Measurements from ENCODE around the gene TFAP2C. TPM values are rescaled to one million over a fixed set of nuclear protein-coding genes. Genes with fewer than 3 reads are reported as not detected.

TFAP2C gene
- total and polyA plus RNA-seq, 9 of the 15 experiments (the other 6 are each of a cell fraction or from before 2014, with no cell fraction given), result 0.03 to 0.04 TPM; not detected in 7

DNA sequence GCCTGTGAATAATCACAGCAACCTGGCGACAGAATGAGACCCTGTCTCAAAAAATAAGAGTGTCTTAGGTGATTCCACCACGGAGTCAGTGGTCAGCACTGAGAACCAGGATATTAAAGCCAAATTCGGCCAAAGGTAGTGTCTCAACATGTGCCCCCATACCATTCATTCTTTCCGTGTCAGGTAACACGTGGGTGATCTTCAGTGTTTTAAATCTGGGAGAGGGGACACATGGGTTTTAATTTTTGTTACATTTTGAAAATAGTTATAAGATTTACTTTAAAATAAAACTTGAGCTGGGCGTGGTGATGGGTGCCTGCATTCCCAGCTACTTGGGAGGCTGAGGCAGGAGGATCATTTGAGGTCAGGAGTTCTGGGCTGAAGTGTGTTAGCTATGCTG lies 59.0 kb downstream of the TFAP2C start:
- H3K36me3 ChIP-seq (ENCODE audit: control insufficient read depth, insufficient read depth, low read length), result no peaks in the 10 kb centered on the region
- TF ChIP-seq NCOA2 (IDR thresholded peaks at IDR 0.05; ENCODE audit: partially characterized antibody in 2 of 2) (no peak), ZNF174 (CRISPR knock-in tag; IDR thresholded peaks at IDR 0.05) (no peak), SMC3 (conservative IDR thresholded peaks at IDR 0.05; ENCODE audit: insufficient read depth, low read depth, low read length) (no peak), GATAD2A (IDR thresholded peaks at IDR 0.05) (no peak), SRSF1 (IDR thresholded peaks at IDR 0.05; ENCODE audit: low read depth, low read length) (no peak), DACH1 (IDR thresholded peaks at IDR 0.05; ENCODE audit: partially characterized antibody) (no peak), TEAD1 (CRISPR knock-in tag; IDR thresholded peaks at IDR 0.05) (no peak), MAFG (tag; conservative IDR thresholded peaks at IDR 0.05) (no peak)
- TF ChIP-seq, protein P1, sequence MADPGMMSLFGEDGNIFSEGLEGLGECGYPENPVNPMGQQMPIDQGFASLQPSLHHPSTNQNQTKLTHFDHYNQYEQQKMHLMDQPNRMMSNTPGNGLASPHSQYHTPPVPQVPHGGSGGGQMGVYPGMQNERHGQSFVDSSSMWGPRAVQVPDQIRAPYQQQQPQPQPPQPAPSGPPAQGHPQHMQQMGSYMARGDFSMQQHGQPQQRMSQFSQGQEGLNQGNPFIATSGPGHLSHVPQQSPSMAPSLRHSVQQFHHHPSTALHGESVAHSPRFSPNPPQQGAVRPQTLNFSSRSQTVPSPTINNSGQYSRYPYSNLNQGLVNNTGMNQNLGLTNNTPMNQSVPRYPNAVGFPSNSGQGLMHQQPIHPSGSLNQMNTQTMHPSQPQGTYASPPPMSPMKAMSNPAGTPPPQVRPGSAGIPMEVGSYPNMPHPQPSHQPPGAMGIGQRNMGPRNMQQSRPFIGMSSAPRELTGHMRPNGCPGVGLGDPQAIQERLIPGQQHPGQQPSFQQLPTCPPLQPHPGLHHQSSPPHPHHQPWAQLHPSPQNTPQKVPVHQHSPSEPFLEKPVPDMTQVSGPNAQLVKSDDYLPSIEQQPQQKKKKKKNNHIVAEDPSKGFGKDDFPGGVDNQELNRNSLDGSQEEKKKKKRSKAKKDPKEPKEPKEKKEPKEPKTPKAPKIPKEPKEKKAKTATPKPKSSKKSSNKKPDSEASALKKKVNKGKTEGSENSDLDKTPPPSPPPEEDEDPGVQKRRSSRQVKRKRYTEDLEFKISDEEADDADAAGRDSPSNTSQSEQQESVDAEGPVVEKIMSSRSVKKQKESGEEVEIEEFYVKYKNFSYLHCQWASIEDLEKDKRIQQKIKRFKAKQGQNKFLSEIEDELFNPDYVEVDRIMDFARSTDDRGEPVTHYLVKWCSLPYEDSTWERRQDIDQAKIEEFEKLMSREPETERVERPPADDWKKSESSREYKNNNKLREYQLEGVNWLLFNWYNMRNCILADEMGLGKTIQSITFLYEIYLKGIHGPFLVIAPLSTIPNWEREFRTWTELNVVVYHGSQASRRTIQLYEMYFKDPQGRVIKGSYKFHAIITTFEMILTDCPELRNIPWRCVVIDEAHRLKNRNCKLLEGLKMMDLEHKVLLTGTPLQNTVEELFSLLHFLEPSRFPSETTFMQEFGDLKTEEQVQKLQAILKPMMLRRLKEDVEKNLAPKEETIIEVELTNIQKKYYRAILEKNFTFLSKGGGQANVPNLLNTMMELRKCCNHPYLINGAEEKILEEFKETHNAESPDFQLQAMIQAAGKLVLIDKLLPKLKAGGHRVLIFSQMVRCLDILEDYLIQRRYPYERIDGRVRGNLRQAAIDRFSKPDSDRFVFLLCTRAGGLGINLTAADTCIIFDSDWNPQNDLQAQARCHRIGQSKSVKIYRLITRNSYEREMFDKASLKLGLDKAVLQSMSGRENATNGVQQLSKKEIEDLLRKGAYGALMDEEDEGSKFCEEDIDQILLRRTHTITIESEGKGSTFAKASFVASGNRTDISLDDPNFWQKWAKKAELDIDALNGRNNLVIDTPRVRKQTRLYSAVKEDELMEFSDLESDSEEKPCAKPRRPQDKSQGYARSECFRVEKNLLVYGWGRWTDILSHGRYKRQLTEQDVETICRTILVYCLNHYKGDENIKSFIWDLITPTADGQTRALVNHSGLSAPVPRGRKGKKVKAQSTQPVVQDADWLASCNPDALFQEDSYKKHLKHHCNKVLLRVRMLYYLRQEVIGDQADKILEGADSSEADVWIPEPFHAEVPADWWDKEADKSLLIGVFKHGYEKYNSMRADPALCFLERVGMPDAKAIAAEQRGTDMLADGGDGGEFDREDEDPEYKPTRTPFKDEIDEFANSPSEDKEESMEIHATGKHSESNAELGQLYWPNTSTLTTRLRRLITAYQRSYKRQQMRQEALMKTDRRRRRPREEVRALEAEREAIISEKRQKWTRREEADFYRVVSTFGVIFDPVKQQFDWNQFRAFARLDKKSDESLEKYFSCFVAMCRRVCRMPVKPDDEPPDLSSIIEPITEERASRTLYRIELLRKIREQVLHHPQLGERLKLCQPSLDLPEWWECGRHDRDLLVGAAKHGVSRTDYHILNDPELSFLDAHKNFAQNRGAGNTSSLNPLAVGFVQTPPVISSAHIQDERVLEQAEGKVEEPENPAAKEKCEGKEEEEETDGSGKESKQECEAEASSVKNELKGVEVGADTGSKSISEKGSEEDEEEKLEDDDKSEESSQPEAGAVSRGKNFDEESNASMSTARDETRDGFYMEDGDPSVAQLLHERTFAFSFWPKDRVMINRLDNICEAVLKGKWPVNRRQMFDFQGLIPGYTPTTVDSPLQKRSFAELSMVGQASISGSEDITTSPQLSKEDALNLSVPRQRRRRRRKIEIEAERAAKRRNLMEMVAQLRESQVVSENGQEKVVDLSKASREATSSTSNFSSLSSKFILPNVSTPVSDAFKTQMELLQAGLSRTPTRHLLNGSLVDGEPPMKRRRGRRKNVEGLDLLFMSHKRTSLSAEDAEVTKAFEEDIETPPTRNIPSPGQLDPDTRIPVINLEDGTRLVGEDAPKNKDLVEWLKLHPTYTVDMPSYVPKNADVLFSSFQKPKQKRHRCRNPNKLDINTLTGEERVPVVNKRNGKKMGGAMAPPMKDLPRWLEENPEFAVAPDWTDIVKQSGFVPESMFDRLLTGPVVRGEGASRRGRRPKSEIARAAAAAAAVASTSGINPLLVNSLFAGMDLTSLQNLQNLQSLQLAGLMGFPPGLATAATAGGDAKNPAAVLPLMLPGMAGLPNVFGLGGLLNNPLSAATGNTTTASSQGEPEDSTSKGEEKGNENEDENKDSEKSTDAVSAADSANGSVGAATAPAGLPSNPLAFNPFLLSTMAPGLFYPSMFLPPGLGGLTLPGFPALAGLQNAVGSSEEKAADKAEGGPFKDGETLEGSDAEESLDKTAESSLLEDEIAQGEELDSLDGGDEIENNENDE (IDR thresholded peaks at IDR 0.05; ENCODE audit: low read depth, low read length), result no peak
- TF ChIP-seq, protein P2, sequence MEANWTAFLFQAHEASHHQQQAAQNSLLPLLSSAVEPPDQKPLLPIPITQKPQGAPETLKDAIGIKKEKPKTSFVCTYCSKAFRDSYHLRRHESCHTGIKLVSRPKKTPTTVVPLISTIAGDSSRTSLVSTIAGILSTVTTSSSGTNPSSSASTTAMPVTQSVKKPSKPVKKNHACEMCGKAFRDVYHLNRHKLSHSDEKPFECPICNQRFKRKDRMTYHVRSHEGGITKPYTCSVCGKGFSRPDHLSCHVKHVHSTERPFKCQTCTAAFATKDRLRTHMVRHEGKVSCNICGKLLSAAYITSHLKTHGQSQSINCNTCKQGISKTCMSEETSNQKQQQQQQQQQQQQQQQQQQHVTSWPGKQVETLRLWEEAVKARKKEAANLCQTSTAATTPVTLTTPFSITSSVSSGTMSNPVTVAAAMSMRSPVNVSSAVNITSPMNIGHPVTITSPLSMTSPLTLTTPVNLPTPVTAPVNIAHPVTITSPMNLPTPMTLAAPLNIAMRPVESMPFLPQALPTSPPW (CRISPR knock-in tag; IDR thresholded peaks at IDR 0.05), result no peak

More for the DNA sequence above, 59.0 kb downstream of the TFAP2C start:
- in situ Hi-C loops (cut with MboI), result no loop called here
- ChIA-PET CTCF (ENCODE audit: low intra/inter-chr PET ratio) (interaction anchor here (0.5 kb wide), 1 partner anchor 10 kb away, joined by 3 read pairs; no protein-coding TSS in a partner anchor), POLR2A (no interaction called here)
- Histone ChIP-seq H3K9me1 (ENCODE audit: control insufficient read depth, insufficient read depth, low read length) (no peaks in the 10 kb centered on the region), H3K27ac (ENCODE audit: extremely low read depth, low read depth, low read length) (no peak overlapping the region), H3K79me2 (ENCODE audit: control insufficient read depth, insufficient read depth, low read length) (no peaks in the 10 kb centered on the region), H3K4me1 (replicated peaks in 1 of 2; ENCODE audit: control insufficient read depth in 2 of 2, insufficient read depth in 2 of 2, low read length in 2 of 2) (no peaks in the 10 kb centered on the region), H3K9me3 (replicated peaks; ENCODE audit: control insufficient read depth, insufficient read depth, low read depth, low read length) (no peaks in the 10 kb centered on the region), H3K27me3 (ENCODE audit: control insufficient read depth in 2 of 2, insufficient read depth in 2 of 2, low read length in 2 of 2) (peaks cover 0 to 34% of the 10 kb centered on the region in 2 experiments; a peak in 3 of 5 replicates), H4K20me1 (replicated peaks; ENCODE audit: control insufficient read depth, insufficient read depth, low read length) (no peaks in the 10 kb centered on the region), H2AFZ (ENCODE audit: low read depth, low read length) (no peak overlapping the region), H3K9ac (ENCODE audit: insufficient read depth in 1 of 2, low read depth in 2 of 2, low read length in 2 of 2) (no peak overlapping the region), H3K4me2 (ENCODE audit: insufficient read depth, low read length) (no peak overlapping the region), H3K4me3 (no peak overlapping the region)
- no TSS peak for BruUV-seq (replicated peaks)
- intact Hi-C loops (cut with micrococcal nuclease), result no loop called here
- FAIRE-seq, result no peak
- no peak for DNase-seq (ENCODE audit: extremely low read depth in 1 of 4, low spot score in 3 of 4)
- WGBS (ENCODE audit: insufficient coverage, low coverage, missing lambda C conversion rate), result 3% methylated on average over 6 of the region's 6 CpGs
- no peak for ATAC-seq

All from K562 (cell line).